Type B pancreatic cell (in vitro differentiated cells): ENCODE measurements around the gene NMU. TPM values are rescaled to one million over a fixed set of nuclear protein-coding genes. Genes with fewer than 3 reads are reported as not detected.

Experiments used
- DNase-seq: peaks from one replicate; pipeline ENCODE4 v3.0.0; 2021; ENCODE audit warnings: mixed read lengths; ENCODE audit not compliant: unreplicated experiment; ENCODE audit errors: extremely low spot score
- H3K27ac Mint-ChIP-seq: 2 replicates; pipeline ENCODE4 v1.8.0; 2021; ENCODE audit warnings: mild to moderate bottlenecking, mixed read lengths
- H3K27me3 Mint-ChIP-seq: 2 replicates; pipeline ENCODE4 v1.8.0; 2021; ENCODE audit warnings: mixed read lengths
- H3K36me3 Mint-ChIP-seq: 2 replicates; pipeline ENCODE4 v1.8.0; 2021; ENCODE audit warnings: mixed read lengths
- H3K4me1 Mint-ChIP-seq: one replicate; pipeline ENCODE4 v1.8.0; 2021; ENCODE audit warnings: mixed read lengths; ENCODE audit not compliant: unreplicated experiment
- H3K4me3 Mint-ChIP-seq: 2 replicates; pipeline ENCODE4 v1.8.0; 2021; ENCODE audit warnings: mild to moderate bottlenecking, mixed read lengths
- H3K9me3 Mint-ChIP-seq: 2 replicates; pipeline ENCODE4 v1.8.0; 2021; ENCODE audit warnings: mixed read lengths
- total RNA-seq: library from RNA; stranded (reverse); gene quantifications from 2 replicates; pipeline ENCODE4 v1.2.1, GENCODE V29; 2021; ENCODE audit warnings: low replicate concordance
- TF ChIP-seq, protein P1 (sequence below): fragments of 200-600 bp; sonication (generic); conservative IDR thresholded peaks from 2 replicates; pipeline ENCODE4 v1.5.0; 2021; ENCODE audit warnings: antibody characterized with exemption, mild to moderate bottlenecking

NMU gene
- total RNA-seq, 1 donor from 2014 or later, result 19.4 TPM

GRCh38 chr4:55637272-55637820 is 1.2 kb upstream of the NMU start:
- Mint-ChIP-seq H3K36me3 (no peaks in the 10 kb centered on the region), H3K27me3 (peaks cover 44% of the 10 kb centered on the region), H3K27ac (peak overlapping the region; percentile 4), H3K4me1 (peaks cover 27% of the 10 kb centered on the region), H3K9me3 (no peaks in the 10 kb centered on the region), H3K4me3 (peak overlapping the region; percentile 37)
- no peak for DNase-seq
- TF ChIP-seq, protein P1, sequence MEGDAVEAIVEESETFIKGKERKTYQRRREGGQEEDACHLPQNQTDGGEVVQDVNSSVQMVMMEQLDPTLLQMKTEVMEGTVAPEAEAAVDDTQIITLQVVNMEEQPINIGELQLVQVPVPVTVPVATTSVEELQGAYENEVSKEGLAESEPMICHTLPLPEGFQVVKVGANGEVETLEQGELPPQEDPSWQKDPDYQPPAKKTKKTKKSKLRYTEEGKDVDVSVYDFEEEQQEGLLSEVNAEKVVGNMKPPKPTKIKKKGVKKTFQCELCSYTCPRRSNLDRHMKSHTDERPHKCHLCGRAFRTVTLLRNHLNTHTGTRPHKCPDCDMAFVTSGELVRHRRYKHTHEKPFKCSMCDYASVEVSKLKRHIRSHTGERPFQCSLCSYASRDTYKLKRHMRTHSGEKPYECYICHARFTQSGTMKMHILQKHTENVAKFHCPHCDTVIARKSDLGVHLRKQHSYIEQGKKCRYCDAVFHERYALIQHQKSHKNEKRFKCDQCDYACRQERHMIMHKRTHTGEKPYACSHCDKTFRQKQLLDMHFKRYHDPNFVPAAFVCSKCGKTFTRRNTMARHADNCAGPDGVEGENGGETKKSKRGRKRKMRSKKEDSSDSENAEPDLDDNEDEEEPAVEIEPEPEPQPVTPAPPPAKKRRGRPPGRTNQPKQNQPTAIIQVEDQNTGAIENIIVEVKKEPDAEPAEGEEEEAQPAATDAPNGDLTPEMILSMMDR, result no peak

DNA sequence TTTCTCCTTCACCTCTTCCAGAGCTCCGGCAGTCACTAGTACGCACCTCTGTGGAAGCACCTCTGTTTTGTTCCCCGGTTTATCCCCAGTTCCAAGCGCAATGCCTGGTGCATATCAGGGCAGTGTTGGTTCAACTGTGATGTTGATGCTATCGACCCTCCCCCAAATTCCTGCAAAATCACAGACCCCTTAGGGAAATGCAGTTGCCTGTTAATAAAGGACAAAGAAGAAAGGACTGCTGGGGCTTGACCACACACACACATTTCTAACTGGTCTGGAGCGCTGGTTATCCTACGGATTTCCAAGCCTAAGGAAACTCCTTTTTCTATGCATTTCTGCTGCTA is 530 bp upstream of the NMU start:
- H3K4me1 Mint-ChIP-seq, result peaks cover 27% of the 10 kb centered on the region
- no peaks in the 10 kb centered on the region for H3K36me3 Mint-ChIP-seq
- TF ChIP-seq, protein P1, result no peak
- peak overlapping the region; percentile 95 for H3K4me3 Mint-ChIP-seq
- H3K9me3 Mint-ChIP-seq, result peaks cover 2% of the 10 kb centered on the region
- H3K27me3 Mint-ChIP-seq, result peaks cover 47% of the 10 kb centered on the region
- DNase-seq, result no peak
- H3K27ac Mint-ChIP-seq, result peak overlapping the region; percentile 77

DNA sequence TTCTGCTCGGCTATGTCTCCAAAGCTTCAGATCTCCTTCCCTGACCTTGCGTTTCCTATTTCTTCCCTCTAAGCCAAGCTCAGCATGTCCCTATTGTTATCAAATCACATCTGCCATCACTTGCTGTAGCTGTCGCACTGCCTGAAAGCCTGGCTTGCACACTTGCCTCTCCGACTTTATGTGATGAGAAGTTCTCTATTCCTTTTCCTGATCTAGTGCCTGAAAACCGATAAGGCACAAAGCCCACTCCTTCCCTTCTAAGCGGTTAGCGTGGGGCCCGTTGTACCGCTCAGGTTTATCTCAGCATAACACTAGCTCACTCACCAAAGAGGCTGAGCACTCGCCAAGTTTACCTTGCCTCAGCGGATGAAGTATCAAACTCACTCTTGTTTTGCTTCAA is 816 bp downstream of the NMU start:
- H3K36me3 Mint-ChIP-seq, result no peaks in the 10 kb centered on the region
- no peak overlapping the region for H3K27ac Mint-ChIP-seq
- H3K4me3 Mint-ChIP-seq, result peak overlapping the region; percentile 92
- peaks cover 27% of the 10 kb centered on the region for H3K4me1 Mint-ChIP-seq
- TF ChIP-seq, protein P1, result no peak
- DNase-seq, result no peak
- H3K27me3 Mint-ChIP-seq, result peaks cover 50% of the 10 kb centered on the region
- peaks cover 5% of the 10 kb centered on the region for H3K9me3 Mint-ChIP-seq

- peaks cover 5% of the 10 kb centered on the region for H3K9me3 Mint-ChIP-seq
- no peak for DNase-seq
- TF ChIP-seq, protein P1, result no peak
- H3K4me3 Mint-ChIP-seq, result peak overlapping the region; percentile 92
- peaks cover 49% of the 10 kb centered on the region for H3K27me3 Mint-ChIP-seq
- peaks cover 27% of the 10 kb centered on the region for H3K4me1 Mint-ChIP-seq
- H3K27ac Mint-ChIP-seq, result no peak overlapping the region
- H3K36me3 Mint-ChIP-seq, result no peaks in the 10 kb centered on the region
These were observed 1.5 kb downstream of the NMU start for GRCh38 chr4:55634417-55635128.

- Mint-ChIP-seq H3K36me3 (no peaks in the 10 kb centered on the region), H3K27me3 (peaks cover 49% of the 10 kb centered on the region), H3K9me3 (peaks cover 5% of the 10 kb centered on the region), H3K4me1 (peaks cover 27% of the 10 kb centered on the region), H3K4me3 (no peak overlapping the region), H3K27ac (no peak overlapping the region)
- DNase-seq, result no peak
- TF ChIP-seq, protein P1, result no peak
These were observed 2.2 kb downstream of the NMU start for GRCh38 chr4:55633903-55634302.
